ENCODE results near the gene SH3BP5.

Gene SH3BP5

GRCh38 chr3:15323063-15323462 lies 9.3 kb downstream of the SH3BP5 start:
- no peak for DNase-seq

- DNase-seq: no peak
Observed at GRCh38 chr3:15321349-15321748, 11.0 kb downstream of the SH3BP5 start.

- DNase-seq: no peak
Observed at GRCh38 chr3:15319575-15319974, 12.8 kb downstream of the SH3BP5 start.

- DNase-seq: no peak
Observed at GRCh38 chr3:15319136-15319535, 13.2 kb downstream of the SH3BP5 start.

DNA sequence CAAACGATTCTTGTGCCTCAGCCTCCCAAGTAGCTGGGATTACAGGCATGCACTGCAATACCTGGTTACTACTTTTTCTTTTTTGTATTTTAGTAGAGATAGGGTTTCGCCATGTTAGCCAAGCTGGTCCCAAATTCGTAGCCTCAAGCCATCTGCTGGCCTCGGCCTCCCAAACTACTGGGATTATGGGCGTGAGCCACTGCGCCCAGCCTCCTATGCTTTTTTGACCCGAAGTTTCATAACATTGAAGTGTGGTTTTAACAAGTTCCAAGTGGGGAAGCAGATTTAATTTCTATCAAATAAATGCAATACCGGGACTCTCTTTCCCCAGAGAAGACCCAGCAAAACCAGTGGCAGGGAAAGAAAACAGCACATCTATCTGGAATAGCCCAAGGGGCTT lies 13.7 kb downstream of the SH3BP5 start:
- no peak for DNase-seq

DNA sequence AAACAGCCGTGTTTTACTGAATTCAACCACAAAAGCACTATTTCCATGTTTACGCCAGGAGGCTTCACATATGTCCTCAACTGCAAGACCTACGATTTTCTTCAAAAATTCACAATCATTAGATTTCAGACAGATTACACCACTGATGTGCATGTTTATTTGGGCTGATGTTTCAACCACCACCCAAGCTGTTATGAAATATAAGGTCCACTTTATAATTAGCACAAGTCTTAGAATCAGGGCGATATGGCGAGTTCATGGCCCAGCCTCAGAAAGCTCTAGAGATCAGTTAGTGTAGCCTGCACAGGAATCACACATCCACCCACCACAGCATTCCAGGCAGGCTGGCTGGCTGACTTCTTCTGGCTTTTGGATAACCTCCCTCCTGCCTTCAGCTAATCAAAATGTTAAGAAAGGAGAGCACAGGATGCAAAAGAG lies 15.4 kb downstream of the SH3BP5 start:
- DNase-seq: no peak

DNA sequence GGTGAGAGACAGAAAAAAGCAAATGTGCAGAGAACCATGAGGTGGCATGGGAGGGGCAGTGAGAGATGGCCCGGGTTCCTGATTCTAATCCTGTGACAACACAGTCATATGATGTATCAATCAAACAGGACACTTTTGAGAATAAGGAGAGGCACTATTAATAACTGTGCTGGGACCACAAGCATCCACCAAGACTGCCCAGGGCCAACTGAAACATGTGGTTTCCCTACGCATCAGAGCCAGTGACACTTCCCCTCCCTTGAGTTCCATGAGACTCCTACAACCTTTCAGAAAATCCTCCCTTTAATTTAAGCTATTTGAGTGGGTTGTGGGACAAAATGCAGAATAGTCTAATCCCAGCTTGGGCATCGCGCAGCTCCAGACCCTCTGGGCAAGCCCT lies 17.4 kb downstream of the SH3BP5 start:
- no peak for DNase-seq

DNA sequence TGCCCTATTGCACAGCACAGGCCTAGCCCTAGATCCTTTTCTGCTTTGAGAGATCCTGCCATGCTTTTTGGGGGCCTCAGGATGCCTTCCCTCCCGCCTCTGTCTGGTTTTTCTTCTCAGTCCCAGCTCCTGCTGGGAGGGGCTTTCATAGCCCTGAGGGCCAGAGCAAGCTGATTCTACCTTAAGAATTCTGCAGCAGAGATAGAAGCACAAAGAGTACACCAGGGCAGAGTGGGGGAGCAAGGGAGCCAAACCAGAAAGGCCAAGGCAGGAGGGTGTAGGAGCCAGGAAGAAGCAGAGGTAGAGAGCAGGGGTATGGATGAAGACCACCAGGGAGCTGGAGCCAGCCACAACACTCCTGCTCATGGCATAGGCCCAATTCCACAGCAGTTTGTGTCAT lies 18.1 kb downstream of the SH3BP5 start:
- no peak for DNase-seq

DNA sequence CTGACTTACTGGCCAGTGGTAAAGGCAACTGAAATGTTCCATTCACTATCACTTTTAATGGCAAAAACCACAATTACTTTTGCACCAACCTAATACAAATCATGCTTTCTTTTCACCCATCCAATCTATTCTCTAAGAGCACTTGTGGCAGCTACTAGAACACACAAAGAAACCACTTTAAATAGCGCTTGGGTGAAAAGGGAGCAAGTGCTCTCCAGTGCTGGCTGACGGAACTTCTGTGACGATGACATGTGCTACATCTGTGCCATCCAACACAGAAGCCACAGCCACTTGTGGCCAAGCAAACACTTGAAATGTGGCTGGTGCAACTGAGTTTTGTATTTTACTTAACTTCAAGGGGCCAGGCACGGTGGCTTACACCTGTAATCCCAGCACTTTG lies 18.9 kb downstream of the SH3BP5 start:
- no peak for DNase-seq

DNA sequence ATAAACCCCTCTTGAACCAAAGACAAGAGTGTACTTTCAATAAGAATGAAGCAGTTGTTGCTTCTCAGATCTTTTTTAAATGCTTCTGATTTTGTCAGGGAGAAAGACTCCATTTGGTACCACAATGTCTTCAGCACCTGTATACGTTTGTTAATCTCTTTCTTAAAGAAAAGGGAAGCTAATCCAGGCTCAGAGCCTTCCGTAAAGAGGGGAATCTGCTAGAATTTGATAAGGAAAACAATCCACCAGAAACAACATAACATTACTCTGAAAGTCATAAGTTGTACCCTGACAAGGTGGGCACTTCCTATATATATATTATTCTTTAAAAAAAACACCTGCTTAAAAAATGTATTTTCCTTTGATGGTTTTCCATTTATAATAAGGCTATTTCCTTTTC lies 19.8 kb downstream of the SH3BP5 start:
- no peak for DNase-seq

GRCh38 chr3:15310491-15311370 lies 21.7 kb downstream of the SH3BP5 start:
- DNase-seq: peak in 1 of 4 experiments; percentile 13

- no peak for DNase-seq
Observed at GRCh38 chr3:15309662-15310335, 22.6 kb downstream of the SH3BP5 start.

- no peak for DNase-seq
Observed at GRCh38 chr3:15307580-15307979, 24.8 kb downstream of the SH3BP5 start.

DNA sequence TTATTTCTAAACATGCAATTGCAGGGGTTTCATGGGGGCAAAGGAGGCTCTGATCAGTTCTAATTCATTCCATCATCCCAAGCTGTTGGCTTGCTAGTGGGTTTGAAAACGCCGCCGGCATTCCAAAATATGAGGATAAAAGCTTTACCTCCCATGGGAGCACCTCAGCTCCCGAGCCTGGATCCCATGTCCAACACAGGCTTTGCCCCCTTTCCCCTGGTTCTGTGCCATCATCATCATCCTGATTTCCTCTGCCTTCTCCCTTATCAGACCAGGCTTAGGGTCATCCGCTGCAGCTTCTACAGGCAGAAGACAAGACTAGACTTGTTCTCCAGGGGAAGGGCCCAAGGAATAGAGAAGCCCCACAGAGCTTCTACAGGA lies 25.4 kb downstream of the SH3BP5 start:
- no peak for DNase-seq

DNA sequence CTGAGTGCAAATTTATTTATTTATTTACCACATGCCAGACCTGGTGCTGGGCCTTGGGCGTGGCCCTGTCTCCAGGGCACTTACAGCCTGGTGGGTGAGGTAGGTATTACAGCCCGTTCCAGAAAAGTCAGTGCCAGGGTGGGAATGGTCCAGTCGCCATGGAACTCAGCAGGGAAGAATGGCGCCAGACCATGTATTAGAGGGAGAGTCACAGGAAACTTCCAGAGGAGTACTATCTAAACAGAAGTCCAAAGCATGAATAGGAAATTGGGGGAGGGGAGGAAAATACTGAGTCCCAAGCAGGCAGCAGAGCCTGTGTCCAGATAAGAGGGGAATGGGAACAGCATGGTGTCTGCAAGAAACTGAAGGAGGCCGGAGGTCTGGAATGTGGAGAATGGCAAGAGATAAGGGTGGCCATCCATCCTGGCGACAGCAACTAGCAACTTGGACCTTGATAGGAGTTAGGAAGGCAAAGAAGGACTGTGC lies 27.0 kb downstream of the SH3BP5 start:
- no peak for DNase-seq

- no peak for DNase-seq
Observed at GRCh38 chr3:15303728-15304127, 28.7 kb downstream of the SH3BP5 start.

GRCh38 chr3:15303216-15303615 lies 29.2 kb downstream of the SH3BP5 start:
- DNase-seq: no peak

- no peak for DNase-seq
Observed at GRCh38 chr3:15301761-15302160, 30.6 kb downstream of the SH3BP5 start.

DNA sequence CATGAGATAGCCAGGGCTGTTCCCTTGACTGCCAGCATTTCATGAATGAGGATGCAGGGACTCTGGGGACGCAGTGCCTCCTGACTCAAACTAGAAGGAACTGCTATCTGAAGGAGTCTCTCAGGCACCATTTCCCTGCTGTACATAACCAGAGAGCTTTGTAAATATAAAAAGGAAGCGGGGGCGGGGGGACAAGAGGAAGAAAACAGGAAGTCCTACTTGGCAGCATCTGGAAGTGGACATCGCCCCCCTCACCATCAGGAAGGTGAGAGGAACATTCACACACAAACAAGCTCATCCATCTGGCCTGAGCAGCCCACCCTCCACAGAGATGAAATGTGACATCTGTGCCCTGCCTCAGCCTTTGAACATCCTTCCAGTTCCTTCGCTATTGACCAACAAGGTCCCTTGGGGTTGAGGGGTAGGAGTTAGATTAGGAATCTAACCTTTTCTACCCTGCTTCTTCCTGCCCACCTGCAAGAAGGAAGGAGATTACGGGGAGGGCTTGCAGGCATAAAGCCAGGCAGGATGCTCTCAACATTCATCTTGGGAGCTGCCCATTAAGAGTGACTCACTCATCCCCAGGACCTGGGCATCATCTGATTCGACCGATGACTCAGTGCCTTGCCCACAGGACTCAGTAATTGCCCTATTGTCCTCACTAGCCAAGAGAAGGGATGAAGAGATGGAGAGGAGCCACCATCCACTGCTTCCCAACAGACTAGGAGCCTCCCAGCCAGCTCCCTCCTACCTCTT lies 31.9 kb downstream of the SH3BP5 start:
- DNase-seq: no peak

- no peak for DNase-seq
Observed at GRCh38 chr3:15299036-15299435, 33.4 kb downstream of the SH3BP5 start.

- no peak for DNase-seq
Observed at GRCh38 chr3:15298504-15298903, 33.9 kb downstream of the SH3BP5 start.

- no peak for DNase-seq
Observed at GRCh38 chr3:15297608-15298350, 34.6 kb downstream of the SH3BP5 start.

DNA sequence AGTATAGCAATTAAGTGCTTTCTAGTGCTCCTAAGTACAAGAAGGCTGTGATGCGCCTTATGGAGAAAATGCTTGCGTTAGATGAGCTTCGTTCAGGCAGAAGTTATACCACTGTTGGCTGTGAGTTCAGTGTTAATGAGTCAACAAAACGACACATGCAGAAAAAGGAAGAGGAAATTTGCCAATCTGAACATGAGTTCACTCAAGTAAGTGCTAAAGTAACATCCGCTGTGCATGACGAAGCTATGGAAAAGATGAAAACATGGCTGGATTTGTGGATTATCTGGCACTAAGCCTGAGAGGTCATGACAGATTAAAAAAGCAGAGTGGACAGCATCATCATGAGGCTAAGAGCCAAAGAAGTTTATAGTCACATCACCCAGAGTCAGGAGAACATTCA lies 36.9 kb downstream of the SH3BP5 start:
- DNase-seq: no peak

Measured in activated CD4-positive, CD25-positive, alpha-beta regulatory T cell (primary cell).